Urinary bladder (tissue), 4 donors: ENCODE measurements around the gene CLECL1. TPM values are rescaled to one million over a fixed set of nuclear protein-coding genes. Genes with fewer than 3 reads are reported as not detected.

Experiments
- DNase-seq: peaks from one replicate; pipeline ENCODE4 v3.0.0-alpha.2; 2015; ENCODE audit errors: extremely low spot score
- H3K27ac ChIP-seq: one replicate; pipeline ENCODE4 v1.5.1; 2013; ENCODE audit warnings: low read depth, mild to moderate bottlenecking, moderate library complexity
- H3K36me3 ChIP-seq: one replicate; pipeline ENCODE4 v1.6.1; 2013; ENCODE audit warnings: mild to moderate bottlenecking, moderate library complexity; ENCODE audit not compliant: insufficient read depth
- H3K4me1 ChIP-seq: one replicate; pipeline ENCODE4 v1.6.1; 2013; ENCODE audit warnings: mild to moderate bottlenecking, moderate library complexity; ENCODE audit not compliant: insufficient read depth
- H3K4me3 ChIP-seq: one replicate; pipeline ENCODE4 v1.5.1; 2013; ENCODE audit warnings: low read depth, low read length
- WGBS: extraction: QIAGEN DNeasy Blood & Tissue Kit; methylation state at CpG from one replicate; pipeline ENCODE4 v1.1.7; 2013; 5-methylcytosine and 5-hydroxymethylcytosine counted together
- polyA plus RNA-seq: library from polyadenylated mRNA; stranded (reverse); fragments of 200-250 nt; gene quantifications from one replicate; pipeline ENCODE4 v1.2.3, GENCODE V29; 2013
- total RNA-seq: library from RNA; depleted of rRNA; stranded (reverse); fragments of >200 nt; gene quantifications from one replicate; pipeline ENCODE4 v1.2.3, GENCODE V29; 2014
- donor health status: healthy with polysubstance abuse.
- donor health status: healthy.

CLECL1 gene
- total RNA-seq (not detected), polyA plus RNA-seq (0.37 TPM)

- H3K4me3 ChIP-seq = no peak within 1 kb of the TSS
- DNase-seq = no peak
- WGBS = 84% methylated on average over 8 of the region's 8 CpGs
- no peak within 1 kb of the TSS for H3K27ac ChIP-seq
- no peaks in the 10 kb centered on the region for H3K4me1 ChIP-seq
- no peaks in the 10 kb centered on the region for H3K36me3 ChIP-seq
Observed at GRCh38 chr12:9732921-9733461, at the start of gene CLECL1. Gene CLECL1 (minus strand): TSS chr12:9733097.

DNA sequence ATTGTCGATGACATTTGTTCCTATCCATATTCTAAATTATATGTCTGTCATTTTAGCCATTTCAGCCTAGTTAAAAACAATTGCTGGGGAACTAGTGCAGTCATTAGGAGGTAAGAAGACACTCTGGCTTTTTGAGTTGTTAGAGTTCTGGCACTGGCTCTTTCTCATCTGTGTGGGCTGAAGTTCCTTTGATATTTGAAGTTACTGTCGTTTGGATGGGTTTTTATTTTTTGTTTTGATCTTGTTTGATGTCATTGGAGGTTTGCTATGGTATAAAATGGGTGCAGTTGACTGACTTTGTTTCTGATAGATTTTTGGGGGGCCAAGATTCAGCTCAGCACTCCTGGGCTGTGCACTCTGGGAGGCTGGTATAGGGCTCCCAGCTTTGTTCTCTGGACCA is 48.5 kb upstream of the CLECL1 start:
- H3K4me3 ChIP-seq = no peak overlapping the region
- H3K4me1 ChIP-seq = no peaks in the 10 kb centered on the region
- WGBS = 83% methylated on average over 2 of the region's 2 CpGs
- H3K36me3 ChIP-seq = no peaks in the 10 kb centered on the region
- H3K27ac ChIP-seq = no peak overlapping the region
- no peak for DNase-seq

- Histone ChIP-seq H3K4me1 (no peaks in the 10 kb centered on the region), H3K4me3 (no peak overlapping the region), H3K27ac (no peak overlapping the region), H3K36me3 (no peaks in the 10 kb centered on the region)
- DNase-seq = no peak
- WGBS = 66% methylated on average over 4 of the region's 4 CpGs
Observed at GRCh38 chr12:9779209-9779608, 46.3 kb upstream of the CLECL1 start.

DNA sequence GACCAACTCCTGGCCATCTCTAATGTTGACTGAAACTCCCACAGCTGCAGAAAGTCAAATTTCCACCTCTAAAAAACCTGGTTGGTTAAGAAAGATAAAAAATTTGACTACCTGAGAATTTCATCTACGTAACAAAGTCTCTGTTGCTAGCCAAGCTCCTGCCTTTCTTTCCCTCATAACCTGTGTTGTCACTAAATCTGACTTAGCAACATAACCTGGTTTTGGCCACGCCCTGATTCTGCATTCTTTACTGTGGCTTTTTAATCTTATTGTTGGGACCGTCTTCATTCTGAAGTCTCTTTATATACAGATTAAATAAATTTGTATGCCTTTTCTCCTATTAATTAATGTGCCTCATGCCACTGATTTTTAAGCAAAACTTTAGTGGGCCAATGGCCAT is 43.9 kb upstream of the CLECL1 start:
- no peaks in the 10 kb centered on the region for H3K36me3 ChIP-seq
- H3K27ac ChIP-seq = no peak overlapping the region
- no peak overlapping the region for H3K4me3 ChIP-seq
- H3K4me1 ChIP-seq = no peaks in the 10 kb centered on the region
- WGBS = 77% methylated on average over 3 of the region's 3 CpGs
- DNase-seq = no peak

- DNase-seq = no peak
- Histone ChIP-seq H3K36me3 (no peaks in the 10 kb centered on the region), H3K4me1 (no peaks in the 10 kb centered on the region), H3K4me3 (no peak overlapping the region), H3K27ac (no peak overlapping the region)
- WGBS = 73% methylated on average over 2 of the region's 2 CpGs
Observed at GRCh38 chr12:9773216-9773877, 40.5 kb upstream of the CLECL1 start.

DNA sequence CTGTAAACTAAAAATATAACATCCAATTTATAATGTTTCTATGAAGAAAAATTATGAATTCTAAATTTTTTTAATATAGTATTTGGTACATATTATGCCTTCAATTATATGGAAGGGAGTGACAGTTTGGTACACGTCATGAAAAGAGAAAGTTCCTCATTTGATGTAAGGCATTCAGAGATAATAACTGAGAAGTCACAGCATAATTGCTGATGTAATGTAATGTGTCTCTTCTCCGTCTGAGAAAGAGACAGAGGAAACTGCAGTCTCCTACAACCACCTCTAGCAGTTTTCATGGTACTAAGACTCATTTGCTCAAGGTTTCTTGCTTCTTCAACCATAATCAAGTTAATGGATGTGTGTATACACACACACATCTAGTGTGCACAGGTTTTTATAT is 30.1 kb upstream of the CLECL1 start:
- peak overlapping the region; percentile 10 for H3K27ac ChIP-seq
- no peaks in the 10 kb centered on the region for H3K36me3 ChIP-seq
- DNase-seq = no peak
- H3K4me1 ChIP-seq = no peaks in the 10 kb centered on the region
- H3K4me3 ChIP-seq = no peak overlapping the region
- 63% methylated on average over 2 of the region's 2 CpGs for WGBS

DNA sequence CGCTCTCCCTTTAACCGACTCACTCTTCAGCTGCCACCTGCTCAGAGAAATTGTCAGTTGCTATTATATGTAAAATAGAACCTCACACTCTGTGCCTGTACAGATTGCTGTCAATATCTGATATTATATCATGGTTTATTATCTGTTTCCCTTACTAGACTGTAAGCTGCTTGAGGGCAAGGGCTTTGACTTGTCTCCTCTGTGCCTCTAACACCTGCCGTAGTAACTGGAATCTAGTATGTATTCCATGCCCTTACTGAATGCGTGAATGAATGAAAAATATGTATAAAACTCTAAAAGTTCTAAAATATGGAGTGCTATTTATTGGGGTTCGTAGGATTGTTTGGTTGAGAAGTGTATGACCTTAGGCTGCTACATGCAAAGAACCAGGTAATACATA is 29.5 kb upstream of the CLECL1 start:
- Histone ChIP-seq H3K4me1 (no peaks in the 10 kb centered on the region), H3K4me3 (no peak overlapping the region), H3K27ac (no peak overlapping the region), H3K36me3 (no peaks in the 10 kb centered on the region)
- WGBS = 94% methylated on average over 5 of the region's 5 CpGs
- no peak for DNase-seq

- WGBS = 64% methylated on average over 4 of the region's 4 CpGs
- no peaks in the 10 kb centered on the region for H3K36me3 ChIP-seq
- H3K4me3 ChIP-seq = peak overlapping the region; percentile 11
- H3K4me1 ChIP-seq = no peaks in the 10 kb centered on the region
- DNase-seq = no peak
- no peak overlapping the region for H3K27ac ChIP-seq
Observed at GRCh38 chr12:9761419-9761781, 28.5 kb upstream of the CLECL1 start.

DNA sequence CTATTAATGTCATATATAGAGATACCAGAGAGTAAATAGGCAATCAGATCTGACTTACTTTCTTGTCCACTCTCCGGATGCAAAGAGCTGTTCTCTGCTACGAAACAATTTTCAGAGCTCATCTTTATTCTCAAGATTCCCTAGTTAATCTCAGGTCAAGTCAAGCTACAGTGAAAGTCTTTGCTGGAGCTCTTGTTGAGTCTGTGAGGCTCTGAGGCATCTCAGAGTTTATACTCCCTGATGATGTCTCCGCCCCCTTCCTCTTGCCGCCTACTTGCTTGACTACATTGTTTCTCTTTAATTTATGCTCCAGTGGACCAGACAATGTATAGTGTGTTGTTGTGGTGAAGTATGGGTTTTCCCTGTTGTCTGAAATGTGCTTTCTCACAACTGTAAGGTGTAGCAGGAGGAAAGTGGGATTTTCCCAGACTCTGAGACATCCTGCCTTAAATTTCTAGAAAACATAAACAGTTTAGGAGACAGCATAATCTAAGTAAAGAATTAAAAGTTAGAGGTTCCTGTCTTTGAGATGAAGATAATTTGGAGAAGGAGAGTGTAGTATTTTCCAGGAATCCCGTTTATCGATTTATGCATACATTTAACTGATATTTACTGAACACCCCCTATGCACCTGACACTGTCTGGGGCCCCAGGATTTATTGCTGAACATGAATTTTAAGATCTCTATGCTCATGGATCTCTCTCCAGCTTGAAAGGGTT is 28.0 kb upstream of the CLECL1 start, which contains the start of gene CD69:
Gene CD69, minus strand, starts transcription at position 203 of the 720 bp plus-strand sequence. Its CDS starts 81 bp downstream, at position 122.
- Histone ChIP-seq H3K4me3 (peak within 1 kb of the TSS; percentile 35), H3K36me3 (no peaks in the 10 kb centered on the region), H3K4me1 (no peaks in the 10 kb centered on the region), H3K27ac (peak within 1 kb of the TSS; percentile 23)
- WGBS = 36% methylated on average over 6 of the region's 6 CpGs
- DNase-seq = no peak

DNA sequence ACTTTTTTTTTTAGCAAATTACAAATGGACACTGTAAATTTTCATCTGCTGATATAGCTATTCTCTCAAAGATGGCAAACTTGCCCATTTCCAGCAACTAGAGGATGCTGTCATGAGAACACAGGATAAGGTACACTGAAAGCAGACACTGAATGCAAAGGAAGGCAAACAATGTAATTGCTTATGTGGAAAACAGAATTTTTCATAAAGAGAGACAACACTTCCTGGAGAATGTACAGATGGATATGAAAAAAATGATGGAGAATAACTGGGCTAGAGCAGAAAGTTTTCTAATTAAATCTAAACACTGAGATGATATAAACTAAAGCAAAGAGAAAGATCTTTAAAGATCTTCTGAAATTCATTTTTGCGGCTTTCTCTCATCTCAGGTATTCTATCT is 27.2 kb upstream of the CLECL1 start:
- Histone ChIP-seq H3K36me3 (no peaks in the 10 kb centered on the region), H3K4me1 (no peaks in the 10 kb centered on the region), H3K27ac (peak overlapping the region; percentile 23), H3K4me3 (peak overlapping the region; percentile 35)
- DNase-seq = no peak
- 79% methylated on average over 1 of the region's 1 CpG for WGBS

DNA sequence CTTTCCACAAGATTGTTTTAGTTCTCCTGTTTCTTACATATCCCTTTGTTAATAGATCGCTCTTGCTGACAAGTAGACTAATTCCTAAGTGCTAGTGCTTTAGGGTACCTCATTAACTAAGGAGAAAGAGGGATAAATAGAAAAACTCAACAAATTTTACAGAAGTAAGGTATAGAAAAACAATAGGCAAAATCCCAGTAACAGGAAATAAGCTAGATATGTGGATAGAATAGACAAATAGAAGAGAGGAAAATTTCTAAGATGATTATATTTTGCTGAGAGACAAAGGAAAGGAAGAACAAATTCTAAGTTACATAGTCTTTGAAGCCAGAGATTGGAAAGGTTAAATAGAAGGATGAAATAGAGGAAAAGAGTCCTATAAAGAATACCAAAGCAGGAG is 26.8 kb upstream of the CLECL1 start:
- Histone ChIP-seq H3K36me3 (no peaks in the 10 kb centered on the region), H3K4me1 (no peaks in the 10 kb centered on the region), H3K4me3 (no peak overlapping the region), H3K27ac (no peak overlapping the region)
- DNase-seq = no peak
- WGBS = 79% methylated on average over 1 of the region's 1 CpG

- Histone ChIP-seq H3K27ac (no peak overlapping the region), H3K36me3 (no peaks in the 10 kb centered on the region), H3K4me1 (no peaks in the 10 kb centered on the region), H3K4me3 (peak overlapping the region; percentile 39)
- 89% methylated on average over 3 of the region's 3 CpGs for WGBS
- DNase-seq = no peak
Observed at GRCh38 chr12:9758119-9758518, 25.2 kb upstream of the CLECL1 start.

- WGBS = 78% methylated on average over 5 of the region's 5 CpGs
- DNase-seq = no peak
Observed at GRCh38 chr12:9757433-9758025, 24.6 kb upstream of the CLECL1 start.

GRCh38 chr12:9756706-9757105 is 23.8 kb upstream of the CLECL1 start:
- Histone ChIP-seq H3K27ac (no peak overlapping the region), H3K4me3 (no peak overlapping the region), H3K4me1 (no peaks in the 10 kb centered on the region), H3K36me3 (no peaks in the 10 kb centered on the region)
- no peak for DNase-seq
- 88% methylated on average over 5 of the region's 5 CpGs for WGBS

More at GRCh38 chr12:9757433-9758025, 24.6 kb upstream of the CLECL1 start:
- Histone ChIP-seq H3K36me3 (no peaks in the 10 kb centered on the region), H3K4me3 (no peak overlapping the region), H3K4me1 (no peaks in the 10 kb centered on the region), H3K27ac (no peak overlapping the region)
